GM21423 (cell line): ENCODE data around the gene PDE4D.
"Not testable (repeated sequence)": the region's sequence is repeated elsewhere in the genome, so short reads cannot be mapped to it uniquely, and the experiment has no call there.

Experiments used
- ATAC-seq: cut with Tn5 transposase; IDR thresholded peaks from one replicate; pipeline ENCODE4 v1.9.1; 2021; ENCODE audit warnings: mild to moderate bottlenecking, moderate library complexity; ENCODE audit not compliant: unreplicated experiment

PDE4D gene

DNA sequence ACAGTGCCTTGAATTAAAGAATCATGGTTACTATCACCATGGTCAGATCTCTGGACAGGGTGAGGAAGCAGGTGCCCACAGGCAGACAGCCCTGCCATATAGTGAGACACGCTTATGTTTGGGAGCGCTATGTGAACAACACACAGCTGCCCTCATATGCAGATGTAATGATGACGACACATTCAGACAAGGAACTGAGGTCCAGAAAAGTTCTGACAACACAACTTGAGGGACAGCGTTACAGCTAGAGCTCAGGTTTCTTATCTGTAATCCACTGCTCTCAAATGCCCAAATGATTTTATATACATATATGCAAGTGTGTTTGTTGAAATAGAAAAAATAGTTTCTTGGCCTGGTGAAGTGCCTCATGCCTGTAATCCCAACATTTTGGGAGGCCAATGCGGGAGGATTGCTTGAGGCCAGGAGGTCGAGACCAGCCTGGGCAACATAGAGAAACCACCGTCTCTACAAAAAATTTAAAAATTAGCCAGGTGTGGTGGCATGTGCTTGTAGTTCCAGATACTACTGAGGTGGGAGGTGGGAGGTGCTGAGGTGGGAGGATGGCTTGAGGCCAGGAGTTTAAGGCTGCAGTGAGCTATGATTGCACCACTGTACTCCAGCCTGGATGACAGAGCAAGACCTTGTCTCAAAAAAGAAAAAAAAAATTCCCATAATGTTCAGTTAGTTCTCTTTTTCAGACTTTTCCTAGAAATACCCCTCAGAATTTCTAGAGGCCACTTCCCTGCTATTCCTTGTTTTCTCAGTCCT lies 887.4 kb downstream of the PDE4D start:
- ATAC-seq = no peak

DNA sequence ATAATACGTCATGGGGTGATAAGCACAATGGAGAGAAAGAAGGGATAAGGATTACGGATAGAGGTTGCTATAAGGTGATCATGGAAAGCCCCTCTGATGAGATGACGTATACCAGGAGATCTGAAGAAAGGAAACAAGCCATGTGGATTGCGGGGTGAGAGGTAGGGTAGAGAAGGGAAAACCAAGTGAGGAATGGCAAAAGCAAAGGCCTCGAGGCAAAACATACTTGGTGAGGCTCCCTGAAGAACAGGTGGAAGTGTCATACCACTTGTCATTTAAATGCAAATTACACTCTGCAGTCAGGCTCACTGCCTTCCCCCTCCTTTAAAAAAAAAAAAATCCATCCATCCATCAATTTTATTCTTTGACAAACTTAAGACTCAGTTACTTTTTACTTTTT lies 889.9 kb downstream of the PDE4D start:
- ATAC-seq = no peak

DNA sequence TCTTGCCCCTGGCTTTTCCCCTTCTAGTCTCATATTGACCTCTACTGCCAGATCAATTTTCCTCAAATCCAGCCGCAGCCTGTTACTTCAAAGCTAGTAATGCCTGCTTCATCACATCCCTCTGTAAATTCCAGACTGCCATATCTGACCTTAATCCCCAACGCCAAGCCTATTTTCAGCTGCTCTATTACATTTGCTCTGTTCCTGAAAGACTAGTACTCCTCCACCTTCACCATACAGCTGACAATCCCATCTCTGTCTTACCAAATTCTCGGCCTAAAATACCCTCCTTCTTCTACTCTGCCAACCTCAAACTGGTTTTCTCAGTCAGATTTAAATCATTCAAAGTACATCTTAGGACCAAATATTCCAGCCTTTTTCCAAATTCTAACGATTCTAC lies 890.4 kb downstream of the PDE4D start:
- ATAC-seq = no peak

DNA sequence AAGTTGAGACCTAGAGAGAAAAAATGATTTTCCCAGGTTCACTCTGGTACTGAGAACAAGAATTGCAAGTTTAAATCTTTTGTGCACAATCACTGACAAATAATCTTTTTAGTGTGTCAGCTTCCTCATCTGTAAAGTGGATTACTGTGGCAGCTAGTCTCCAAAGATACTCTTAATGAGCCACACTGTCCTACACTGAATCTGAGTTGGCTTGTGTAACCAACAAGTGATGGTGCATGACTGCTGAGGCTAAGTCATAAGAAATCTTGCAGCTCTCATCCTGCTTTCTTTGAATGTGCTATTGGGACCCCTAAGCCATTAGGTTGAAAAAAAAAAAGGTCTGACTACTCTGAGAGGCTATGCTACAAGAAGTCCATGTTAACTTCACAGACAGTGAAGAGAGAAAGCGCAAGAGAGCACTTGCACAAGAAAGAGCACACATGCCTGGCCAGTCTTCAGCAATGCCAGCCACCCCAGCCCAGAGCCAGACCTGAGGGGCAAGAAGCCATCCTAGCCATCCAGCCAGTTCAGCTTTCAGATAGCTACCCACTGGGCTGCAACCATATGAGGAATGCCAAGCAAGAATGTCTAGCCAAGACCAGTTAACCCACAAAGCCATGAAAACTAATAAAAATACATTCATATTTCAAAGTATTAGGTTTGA lies 891.2 kb downstream of the PDE4D start:
- ATAC-seq = no peak

DNA sequence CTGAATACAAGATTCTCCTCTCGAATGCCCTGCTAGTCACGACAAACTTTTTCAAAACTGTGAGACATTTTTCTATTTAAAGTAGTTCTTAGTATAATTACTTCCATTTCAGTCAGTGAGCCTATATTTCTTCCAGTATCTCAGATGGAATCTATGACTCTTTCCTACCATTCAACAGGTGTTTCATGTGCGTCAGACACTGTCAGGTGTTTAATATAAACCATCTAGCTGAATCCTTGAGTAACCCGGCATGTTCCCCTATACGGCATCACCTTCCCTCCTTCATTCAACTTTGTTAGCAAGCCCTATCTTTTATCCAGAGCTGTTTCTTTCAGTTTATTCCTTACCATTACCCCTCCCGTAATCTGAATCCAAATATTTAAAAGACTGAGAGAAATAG lies 891.8 kb downstream of the PDE4D start:
- ATAC-seq = no peak

DNA sequence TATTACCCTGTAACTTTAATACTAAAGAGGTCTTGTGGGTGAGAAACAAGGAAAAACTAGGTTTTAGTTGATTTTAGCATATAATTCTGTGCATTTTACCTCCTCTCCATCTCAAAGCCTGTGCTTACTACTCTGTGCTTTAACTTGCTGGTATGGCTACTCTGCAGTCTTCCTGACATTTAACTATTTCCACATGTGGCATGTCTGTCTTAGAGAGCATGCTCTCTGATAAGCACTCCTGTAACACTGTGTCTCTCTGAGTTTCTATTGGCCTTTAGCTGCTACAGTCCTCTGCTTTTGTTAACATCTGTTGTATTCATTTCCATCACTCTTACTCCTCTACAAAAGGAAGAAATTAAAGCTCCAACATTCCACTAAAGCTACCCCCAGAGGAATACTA lies 892.4 kb downstream of the PDE4D start:
- no peak for ATAC-seq

DNA sequence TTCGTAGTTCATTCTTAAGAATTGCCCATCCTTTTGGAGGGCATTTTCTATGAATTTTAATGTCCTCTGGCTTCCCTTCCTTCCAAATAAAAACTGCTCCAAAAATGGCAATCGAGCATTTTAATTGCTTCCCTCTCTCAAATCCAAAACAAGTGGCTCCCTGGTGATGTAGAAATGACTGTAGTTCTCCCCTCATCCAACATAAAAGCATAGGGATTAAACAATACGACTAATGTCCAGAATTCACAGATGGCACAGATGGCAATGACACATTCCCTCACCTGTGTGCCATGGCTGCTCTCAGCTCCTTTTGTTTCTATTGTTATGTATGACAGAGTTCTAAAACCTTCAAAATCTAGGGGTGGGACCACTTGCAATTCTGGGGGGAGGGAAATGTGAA lies 893.3 kb downstream of the PDE4D start:
- no peak for ATAC-seq

DNA sequence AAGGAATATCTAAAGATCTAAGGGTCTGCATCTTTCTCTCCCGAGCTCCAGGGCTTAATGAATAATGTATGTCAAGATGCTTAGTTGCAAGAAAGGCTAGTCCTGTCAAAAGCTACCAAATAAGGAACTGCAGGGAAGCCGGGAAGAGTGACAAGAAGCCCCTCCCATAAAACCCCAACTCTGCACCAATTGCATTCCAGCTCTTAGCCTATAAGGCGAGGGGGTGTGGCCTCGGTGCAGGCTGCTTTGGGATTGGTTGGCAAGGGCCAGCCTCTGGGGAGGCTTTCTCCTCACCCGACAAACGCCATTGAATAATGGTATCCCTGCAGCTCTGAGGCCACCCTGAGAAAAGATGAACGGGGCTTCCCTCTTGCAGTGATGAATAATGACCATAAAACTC lies 893.7 kb downstream of the PDE4D start:
- ATAC-seq = no peak

DNA sequence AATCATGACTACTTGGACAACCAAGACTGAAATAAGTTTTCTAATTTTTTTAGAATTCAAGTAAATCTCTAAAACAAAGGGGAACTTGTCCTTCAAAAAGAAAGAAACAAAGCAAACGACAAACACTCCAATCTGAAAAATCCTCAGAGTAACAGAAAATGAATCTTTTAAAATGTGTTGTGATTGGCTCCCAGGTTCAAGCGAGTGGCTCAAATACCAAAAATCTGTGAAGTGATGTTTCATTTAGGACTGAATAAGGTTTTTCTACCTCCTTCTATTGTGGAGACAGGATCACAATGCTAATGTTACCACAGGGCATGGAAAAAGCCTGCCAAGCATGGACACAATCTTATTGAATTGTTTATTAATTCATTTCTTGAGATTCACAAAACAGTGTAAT lies 895.0 kb downstream of the PDE4D start:
- no peak for ATAC-seq

DNA sequence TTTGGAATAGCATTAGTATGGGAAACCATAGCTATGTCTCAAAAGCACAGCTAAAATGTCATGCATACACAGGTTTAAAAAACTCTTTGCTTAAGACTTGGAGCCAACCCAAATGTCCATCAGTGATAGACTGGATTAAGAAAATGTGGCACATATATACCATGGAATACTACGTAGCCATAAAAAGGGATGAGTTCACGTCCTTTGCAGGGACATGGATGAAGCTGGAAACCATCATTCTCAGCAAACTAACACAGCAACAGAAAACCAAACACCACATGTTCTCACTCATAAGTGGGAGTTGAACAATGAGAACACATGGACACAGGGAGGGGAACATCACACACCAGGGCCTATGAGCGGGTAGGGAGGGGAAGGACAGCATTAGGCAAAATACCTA lies 897.7 kb downstream of the PDE4D start:
- not testable (repeated sequence) for ATAC-seq

DNA sequence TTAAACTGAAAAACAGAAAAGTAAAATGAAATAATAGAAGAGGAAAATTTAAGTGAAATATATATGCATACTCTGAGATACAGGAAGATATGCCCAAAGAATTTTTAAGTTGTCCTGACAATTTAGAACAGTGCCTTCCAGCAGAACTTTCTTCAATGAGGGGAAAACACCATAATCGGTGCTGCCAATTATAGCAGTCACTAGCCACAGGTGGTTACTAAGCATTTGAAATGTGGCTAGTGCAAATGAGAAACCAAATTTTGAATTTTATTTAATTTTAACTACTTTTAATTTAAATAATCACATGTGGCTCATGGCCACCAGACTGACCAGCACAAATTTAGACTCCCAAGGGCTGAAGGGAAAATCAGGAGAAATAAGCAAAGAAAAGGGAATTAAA lies 900.1 kb downstream of the PDE4D start:
- ATAC-seq = no peak

DNA sequence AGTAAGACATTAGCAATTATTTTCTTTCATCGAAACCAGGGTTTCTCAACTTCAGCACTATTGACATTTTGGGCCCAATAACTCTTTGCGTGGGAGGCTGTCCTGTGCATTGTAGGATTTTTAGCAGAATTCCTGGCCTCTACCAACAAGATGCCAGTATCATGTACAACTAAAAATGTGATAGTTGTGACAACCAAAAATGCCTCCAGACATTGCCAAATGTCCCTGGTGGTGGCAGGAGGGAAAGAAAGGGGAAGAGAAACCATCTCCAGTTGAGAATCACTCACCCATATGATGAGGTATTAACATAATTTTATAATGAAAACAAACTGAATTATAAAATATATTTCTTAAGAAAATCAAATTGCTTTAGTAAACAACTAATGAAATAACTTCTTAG lies 904.6 kb downstream of the PDE4D start:
- ATAC-seq = no peak

DNA sequence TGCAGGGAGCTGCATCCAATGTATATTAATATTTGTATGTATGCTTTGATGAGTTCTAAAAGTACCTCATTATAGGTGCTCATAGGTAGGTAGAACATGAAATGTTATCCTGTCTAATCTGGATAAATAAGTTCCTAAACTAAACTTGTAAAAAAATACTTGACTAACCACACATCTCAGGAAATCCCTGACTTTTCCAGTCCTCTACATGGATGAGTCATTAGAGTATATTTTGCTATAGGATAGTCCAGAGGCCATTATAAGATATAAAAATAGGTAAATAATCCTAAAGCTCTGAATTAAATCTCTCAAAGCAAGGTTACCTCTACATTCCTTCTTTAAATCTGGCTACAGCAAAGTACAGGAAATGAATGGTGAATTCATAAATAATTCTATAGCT lies 906.3 kb downstream of the PDE4D start:
- no peak for ATAC-seq

DNA sequence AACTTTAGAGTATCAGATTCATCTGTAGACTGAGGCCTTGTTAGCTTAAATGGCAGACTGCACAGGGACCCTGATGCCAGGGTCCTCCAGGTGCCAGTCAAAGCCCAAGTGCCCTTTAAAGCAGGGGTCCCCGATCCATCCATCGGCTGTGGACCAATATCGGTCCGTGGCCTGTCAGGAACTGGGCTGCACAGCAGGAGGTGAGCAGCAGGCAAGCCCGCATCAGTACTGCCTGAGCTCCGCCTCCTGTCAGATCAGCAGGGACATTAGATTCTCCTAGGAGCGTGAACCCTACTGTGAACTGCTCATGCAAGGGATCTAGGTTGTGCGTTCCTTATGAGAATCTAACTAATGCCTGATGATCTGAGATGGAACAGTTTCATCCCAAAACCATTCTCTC lies 907.2 kb downstream of the PDE4D start:
- ATAC-seq = no peak

DNA sequence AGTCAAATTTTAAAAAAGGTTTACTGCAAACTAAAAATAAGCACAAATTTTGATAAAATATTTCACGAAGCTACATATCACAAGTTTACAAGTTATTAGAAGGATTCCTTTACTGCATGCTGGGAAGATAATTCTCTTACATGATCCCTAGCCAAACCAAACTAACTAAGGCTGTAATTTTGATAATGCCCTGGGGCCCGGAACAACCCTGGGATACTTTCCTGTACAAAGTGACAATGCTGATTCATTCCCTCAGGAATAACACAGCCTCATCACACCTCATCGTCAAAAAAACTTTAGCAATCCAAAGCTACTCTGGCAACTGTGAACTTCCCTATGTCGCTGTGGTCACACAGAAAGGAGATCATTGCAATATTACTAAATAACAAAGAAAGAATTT lies 907.8 kb downstream of the PDE4D start:
- no peak for ATAC-seq

DNA sequence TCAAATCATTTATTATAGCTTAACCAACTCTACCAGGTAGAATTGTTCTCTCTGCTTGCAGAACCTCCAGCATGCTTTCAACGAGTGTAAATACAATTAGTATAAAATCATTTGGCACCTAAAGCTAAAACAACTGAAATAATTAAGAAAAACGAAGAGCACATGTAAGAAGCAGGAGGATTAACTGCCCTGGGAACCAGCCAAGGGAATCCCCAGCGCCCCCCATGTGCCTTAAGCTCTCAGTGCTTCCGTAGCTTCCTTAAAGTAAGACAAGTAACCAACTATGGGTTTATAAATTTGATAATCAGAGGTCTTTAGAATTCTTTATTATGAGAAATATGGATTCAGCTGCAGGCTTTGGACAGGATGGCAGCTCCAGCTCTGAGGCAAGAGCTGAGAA lies 908.2 kb downstream of the PDE4D start:
- ATAC-seq = no peak

DNA sequence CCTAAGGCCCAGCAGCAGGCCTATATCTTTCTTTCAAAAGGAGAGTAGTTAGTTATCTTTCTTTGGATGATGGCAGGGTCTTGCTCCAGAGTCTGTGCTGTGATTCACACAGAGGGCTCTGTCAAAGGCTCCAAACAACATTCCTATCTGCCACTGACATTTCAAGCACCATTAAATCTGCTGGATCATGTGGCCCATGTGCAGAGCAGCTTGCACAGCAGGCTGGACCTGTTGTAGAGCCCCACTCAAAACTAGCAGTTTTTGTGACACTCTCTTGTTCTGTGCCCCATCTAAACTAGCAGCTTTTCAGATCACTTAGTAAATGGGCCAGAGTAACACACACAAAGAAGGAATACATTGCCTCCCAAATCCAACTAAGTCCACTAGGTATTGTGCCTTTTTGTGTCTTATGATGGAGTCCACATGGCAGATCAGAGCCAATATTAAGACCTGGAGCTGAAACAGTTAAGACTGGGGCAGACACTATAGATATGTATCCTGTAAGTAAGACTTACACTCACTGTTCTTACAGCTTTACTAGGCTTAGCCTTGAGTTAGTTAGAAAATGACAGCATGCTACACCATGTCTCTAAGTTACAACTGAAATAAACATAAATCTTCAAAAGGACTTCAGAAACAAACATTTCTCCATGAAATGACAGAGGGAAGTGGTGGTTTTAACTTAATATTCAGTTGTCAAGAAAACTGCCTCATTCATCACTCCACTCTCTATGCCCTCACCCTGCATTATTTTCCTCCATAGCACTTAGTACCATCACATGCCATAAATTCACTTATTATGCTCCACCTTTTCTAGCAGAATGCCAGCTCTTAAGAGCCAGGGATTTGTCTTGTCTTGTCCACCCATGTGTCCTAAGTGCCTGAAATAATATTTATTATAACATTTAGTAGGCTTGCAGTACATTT lies 909.7 kb downstream of the PDE4D start:
- ATAC-seq = no peak

DNA sequence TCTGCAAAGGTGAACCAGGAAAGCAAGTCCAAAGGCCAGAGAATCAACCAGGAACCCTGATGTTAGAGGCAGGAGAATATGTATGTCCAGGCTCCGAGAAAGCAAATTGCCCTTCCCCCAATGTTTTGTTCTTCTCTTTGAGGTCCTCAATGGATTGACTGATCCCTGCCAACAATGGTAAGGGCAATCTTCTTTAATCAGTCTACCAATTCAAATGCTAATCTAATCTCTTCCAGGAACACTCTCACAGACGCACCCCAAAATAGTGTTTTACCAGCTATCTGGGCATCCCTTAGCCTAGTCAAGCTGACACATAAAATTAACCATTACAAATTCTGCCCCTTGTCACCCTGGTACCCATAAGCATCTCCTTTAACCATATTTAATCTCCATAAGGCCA lies 912.6 kb downstream of the PDE4D start:
- ATAC-seq = no peak

DNA sequence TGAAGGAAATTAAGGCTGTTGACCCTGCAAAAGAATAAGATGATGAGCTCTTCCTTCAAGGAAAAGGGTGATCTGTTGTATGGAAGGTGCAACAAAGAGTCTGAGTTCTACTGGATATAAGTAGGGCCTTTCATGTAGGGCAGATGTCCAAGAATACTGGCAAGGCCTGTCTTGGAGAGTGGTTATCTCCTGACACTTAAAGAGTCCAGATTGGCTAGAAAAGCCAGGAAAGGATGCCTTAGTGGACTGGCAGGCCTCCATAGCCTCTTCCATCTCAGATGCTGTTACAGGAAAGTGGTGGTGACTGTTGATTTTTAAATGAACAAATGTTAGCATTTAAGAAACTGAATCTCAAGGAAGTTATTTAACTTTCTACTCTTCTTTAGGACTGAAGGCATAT lies 914.4 kb downstream of the PDE4D start:
- ATAC-seq = no peak

DNA sequence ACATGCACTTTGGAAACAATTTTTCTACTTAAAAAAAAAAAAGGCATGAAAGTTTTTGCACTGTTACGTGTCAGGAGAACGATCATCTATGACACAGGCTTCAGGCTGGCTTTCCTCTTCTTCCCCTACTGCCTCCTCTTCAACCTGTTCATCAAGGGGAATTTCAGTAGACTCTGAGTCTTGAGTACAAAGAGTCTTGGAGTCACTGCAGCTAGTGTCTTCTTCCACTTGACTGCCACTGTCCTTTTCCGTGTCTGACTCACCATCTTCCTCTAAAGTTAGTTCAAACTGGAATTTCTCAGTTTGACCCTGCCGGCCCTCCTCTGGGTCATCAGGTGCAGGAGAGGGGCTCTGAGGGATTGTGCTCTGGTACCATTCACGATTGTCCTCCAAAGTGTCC lies 918.9 kb downstream of the PDE4D start:
- no peak for ATAC-seq

DNA sequence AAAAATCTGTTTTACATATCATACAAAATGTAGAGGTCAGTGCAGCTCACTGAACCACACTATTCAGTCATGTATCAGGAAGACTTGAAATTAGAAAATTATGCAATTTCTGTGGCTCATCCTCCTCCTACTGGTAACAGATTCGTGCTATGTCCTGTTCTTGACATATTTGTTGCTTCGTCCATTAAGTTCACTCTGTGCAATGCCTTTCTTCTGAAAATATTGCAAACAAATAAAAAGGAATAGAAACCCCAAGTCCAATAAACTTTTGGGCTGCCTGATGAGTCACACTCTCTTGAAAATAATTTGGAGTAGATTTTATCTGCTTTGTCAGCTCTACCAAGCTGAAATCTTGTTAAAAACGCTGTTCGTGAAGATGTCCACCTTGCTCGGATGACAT lies 919.4 kb downstream of the PDE4D start:
- ATAC-seq = no peak

DNA sequence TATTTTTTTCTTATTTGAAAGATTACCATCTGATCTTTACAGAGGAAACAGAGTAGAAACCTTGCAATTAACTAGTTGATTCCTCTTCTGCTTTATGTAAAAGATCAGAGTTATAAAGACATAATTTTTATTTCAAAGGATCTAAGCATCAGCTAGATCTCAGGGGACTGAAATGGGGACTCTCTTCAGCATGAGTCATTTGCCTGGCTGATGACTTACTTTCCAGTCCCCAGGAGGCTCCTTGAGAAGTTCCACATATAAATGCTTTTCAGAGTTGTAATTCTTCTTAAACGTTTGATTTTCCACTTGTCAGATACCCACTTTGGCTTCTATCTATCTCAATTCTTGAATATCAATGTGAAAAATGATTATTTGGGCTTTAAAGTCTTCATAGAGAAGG lies 921.2 kb downstream of the PDE4D start:
- no peak for ATAC-seq
